Breast epithelium (tissue), 4 donors: Measurements from ENCODE around the gene ITGB7. TPM values are rescaled to one million over a fixed set of nuclear protein-coding genes. Genes with fewer than 3 reads are reported as not detected.
A peak's percentile ranks its signal among the peaks of the same experiment; 100 is the strongest.

Experiments used
- DNase-seq, 2 donors: peaks; one replicate each; pipeline ENCODE4 v3.0.0-alpha.2; 2019; ENCODE audit warnings: low spot score in 2 of 2
- H3K27ac ChIP-seq, 2 donors: fragments of 200-600 bp; sonication (generic) in 1 of 2; one replicate each; pipeline ENCODE4 v1.5.1; 2016 to 2019; ENCODE audit warnings: mild to moderate bottlenecking in 1 of 2
- H3K27me3 ChIP-seq, 2 donors: fragments of 200-600 bp; sonication (generic) in 1 of 2; one replicate each; pipeline versions ENCODE4 v1.5.1 to v1.6.0; 2017 to 2019; ENCODE audit warnings: control low read depth in 1 of 2, mild to moderate bottlenecking in 1 of 2
- H3K36me3 ChIP-seq: fragments of 200-600 bp; one replicate; pipeline ENCODE4 v1.5.1; 2019
- H3K4me1 ChIP-seq, 2 donors: fragments of 200-600 bp; sonication (generic); one replicate each; pipeline ENCODE4 v1.5.1; 2016 to 2019; ENCODE audit warnings: control low read depth in 1 of 2
- H3K4me3 ChIP-seq, 3 donors: fragments of 200-600 bp; sonication (generic); 1 replicate in 2 of 3; 2 replicates in 1 of 3; pipeline ENCODE4 v1.5.1; 2016 to 2019; ENCODE audit warnings: mild to moderate bottlenecking in 3 of 3, moderate library complexity in 2 of 3
- H3K9me3 ChIP-seq, 2 donors: fragments of 200-600 bp; sonication (generic) in 1 of 2; one replicate each; pipeline ENCODE4 v1.5.1; 2016 to 2019; ENCODE audit warnings: control low read depth in 1 of 2
- POLR2A ChIP-seq: fragments of 450-650 bp; IDR thresholded peaks from one replicate; pipeline ENCODE4 v1.6.1; 2016; ENCODE audit warnings: antibody characterized with exemption, mild to moderate bottlenecking, moderate library complexity
- POLR2AphosphoS5 ChIP-seq, 3 donors: sonication (generic); formaldehyde crosslinking; IDR thresholded peaks; one replicate each; pipeline ENCODE4 v1.6.1; 2017; ENCODE audit warnings: antibody characterized with exemption in 3 of 3
- intact Hi-C: fragments of 100-400 bp; cut with DNase I; formaldehyde crosslinking; loops from one replicate; pipeline ENCODE4 v1.15.1; 2023; ENCODE audit warnings: low total_unique reads
- total RNA-seq, 3 donors: library from RNA; depleted of rRNA; stranded (reverse); fragments of >200 nt; gene quantifications; one replicate each; pipeline ENCODE4 v1.1.0, GENCODE V29; 2016
- TF ChIP-seq, protein P1 (sequence below), 3 donors: fragments of 450-650 bp; IDR thresholded peaks; one replicate each; pipeline ENCODE4 v1.5.1; 2016 to 2017; ENCODE audit warnings: antibody characterized with exemption in 3 of 3, mild to moderate bottlenecking in 3 of 3, moderate library complexity in 3 of 3

ITGB7 gene
- total RNA-seq, 3 donors from 2014 or later: 1.1 to 2.9 (median 2.9) TPM

DNA sequence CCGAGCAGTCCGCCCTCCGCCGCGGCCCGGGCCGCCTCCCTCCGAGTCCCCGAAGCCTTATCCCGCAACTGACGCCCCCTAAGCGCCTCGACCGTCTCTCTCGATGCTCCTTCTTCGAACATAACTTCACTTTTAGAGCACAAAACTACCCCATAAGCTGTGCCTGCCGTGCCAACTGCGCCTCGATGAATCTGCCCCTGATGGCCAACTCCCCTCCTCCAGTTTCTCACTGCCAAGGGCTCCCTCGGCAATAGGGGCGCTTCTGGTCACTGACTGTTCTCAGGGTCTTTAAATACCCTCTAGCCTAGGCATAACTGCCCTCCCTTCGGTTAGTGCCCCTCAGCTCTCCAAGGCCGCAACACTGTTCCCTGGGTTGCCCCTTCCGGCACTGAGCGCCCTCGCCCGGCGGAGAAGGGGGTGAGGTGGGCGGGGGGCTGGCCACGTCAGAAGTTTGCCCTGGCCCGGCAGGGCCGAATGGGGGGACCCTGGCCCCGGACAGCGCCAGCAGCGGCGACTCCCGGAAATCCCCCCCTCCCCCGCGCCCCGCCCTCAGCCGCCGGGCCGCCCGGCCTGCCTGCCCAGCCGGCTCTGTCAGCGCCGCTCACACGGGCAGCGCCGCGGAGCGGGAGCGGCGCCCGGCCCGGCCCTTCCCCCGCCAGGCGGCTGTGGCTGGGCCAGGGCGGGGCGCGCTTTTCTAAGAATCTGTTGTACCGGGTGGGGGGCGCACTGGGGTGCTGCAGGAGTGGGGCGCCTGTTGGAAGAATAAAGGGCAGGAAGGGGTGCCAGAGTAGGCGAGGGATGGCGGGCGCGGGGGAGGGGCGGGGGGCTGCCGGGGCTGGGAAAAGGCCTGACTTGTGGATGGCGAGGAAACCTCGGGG is 14.4 kb upstream of the ITGB7 start:
- no peaks in the 10 kb centered on the region for H3K9me3 ChIP-seq
- peak; percentile 62 to 77 for DNase-seq

DNA sequence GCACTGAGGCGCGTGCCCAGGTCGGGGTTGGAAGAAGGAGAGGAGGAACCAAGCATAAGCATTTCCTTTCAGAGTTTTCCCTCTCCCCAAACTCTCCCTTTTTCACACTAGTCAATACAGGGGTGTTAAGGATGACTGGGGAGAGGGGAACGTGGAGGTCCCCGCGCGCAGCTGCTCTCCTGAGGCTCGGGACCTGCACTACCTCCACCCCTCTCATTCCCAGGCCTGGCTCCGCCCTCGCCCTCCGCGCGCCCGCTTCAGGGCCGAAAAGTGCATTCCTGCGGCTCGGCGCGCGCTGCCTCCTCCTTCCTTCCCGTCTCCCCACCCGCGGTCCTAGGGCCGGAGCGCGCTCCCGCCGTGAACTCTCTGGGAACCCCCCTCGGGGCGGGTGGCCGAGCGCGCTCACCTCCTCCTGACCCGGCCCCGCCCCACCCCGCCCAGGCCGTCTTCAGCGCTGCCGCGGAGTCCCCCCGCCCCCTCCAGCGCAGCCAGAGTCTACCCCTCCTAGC is 13.7 kb upstream of the ITGB7 start:
- Histone ChIP-seq H3K27me3 (no peaks in the 10 kb centered on the region), H3K4me1 (peaks cover 30 to 59% of the 10 kb centered on the region in 2 donors), H3K9me3 (no peaks in the 10 kb centered on the region), H3K27ac (peak overlapping the region; percentile 99 to 100), H3K4me3 (peak overlapping the region; percentile 58 to 77 (median 77)), H3K36me3 (no peaks in the 10 kb centered on the region)
- TF ChIP-seq POLR2A: no peak
- TF ChIP-seq, protein P1, sequence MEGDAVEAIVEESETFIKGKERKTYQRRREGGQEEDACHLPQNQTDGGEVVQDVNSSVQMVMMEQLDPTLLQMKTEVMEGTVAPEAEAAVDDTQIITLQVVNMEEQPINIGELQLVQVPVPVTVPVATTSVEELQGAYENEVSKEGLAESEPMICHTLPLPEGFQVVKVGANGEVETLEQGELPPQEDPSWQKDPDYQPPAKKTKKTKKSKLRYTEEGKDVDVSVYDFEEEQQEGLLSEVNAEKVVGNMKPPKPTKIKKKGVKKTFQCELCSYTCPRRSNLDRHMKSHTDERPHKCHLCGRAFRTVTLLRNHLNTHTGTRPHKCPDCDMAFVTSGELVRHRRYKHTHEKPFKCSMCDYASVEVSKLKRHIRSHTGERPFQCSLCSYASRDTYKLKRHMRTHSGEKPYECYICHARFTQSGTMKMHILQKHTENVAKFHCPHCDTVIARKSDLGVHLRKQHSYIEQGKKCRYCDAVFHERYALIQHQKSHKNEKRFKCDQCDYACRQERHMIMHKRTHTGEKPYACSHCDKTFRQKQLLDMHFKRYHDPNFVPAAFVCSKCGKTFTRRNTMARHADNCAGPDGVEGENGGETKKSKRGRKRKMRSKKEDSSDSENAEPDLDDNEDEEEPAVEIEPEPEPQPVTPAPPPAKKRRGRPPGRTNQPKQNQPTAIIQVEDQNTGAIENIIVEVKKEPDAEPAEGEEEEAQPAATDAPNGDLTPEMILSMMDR (IDR thresholded peaks at IDR 0.05): peak in 1 of 3 donors; percentile 22
- DNase-seq: peak; percentile 89 to 93
- intact Hi-C loops: no loop called here

More for the DNA sequence above, 14.4 kb upstream of the ITGB7 start:
- Histone ChIP-seq H3K27ac (peak overlapping the region; percentile 99 to 100), H3K4me3 (peak overlapping the region; percentile 58 to 77 (median 77)), H3K27me3 (no peaks in the 10 kb centered on the region), H3K36me3 (no peaks in the 10 kb centered on the region), H3K4me1 (peaks cover 30 to 59% of the 10 kb centered on the region in 2 donors)
- intact Hi-C loops: no loop called here
- TF ChIP-seq, protein P1 (IDR thresholded peaks at IDR 0.05): peak in 1 of 3 donors; percentile 17
- TF ChIP-seq POLR2AphosphoS5 (IDR thresholded peaks at IDR 0.05): peak; percentile 36 to 73 (median 53)
- TF ChIP-seq POLR2A: peak; percentile 61

DNA sequence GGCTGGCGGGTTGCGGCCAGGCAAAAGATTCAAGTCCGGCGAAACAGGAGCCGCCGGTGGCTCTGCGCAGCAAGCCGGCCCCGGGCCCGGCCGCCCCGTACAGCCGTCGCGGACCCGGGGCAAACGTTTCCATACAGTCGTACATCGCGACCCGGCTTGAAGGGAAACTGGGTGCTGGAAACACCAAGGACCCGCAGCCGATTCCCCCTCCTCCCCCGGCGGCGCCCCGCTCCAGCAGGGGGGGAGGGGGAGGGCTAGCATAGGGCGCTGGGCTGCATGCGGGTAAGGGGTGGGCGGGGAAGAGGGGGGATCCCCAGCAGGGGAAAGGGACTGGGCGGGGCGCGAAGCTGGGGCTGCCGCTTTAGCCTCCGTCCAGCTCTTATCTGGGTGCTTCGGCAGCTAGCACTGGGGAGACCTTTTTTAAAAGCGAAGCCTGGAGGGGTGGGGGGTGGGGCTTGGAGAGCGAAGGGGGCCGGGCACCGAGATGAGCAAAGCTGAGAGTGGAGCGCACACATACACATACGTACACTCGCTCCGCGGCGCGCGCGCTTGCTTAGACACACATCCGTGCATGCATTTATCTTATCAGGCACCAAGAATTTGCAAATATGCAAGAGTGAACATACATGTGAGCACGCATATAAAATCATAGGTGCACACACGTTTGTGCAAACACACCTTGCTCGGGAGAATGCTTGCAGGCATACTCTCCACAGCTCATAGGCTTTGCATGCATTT is 13.1 kb upstream of the ITGB7 start:
- Histone ChIP-seq H3K4me3 (peak overlapping the region; percentile 58 to 77 (median 77)), H3K27ac (peak overlapping the region; percentile 99 to 100), H3K27me3 (no peaks in the 10 kb centered on the region), H3K9me3 (no peaks in the 10 kb centered on the region), H3K4me1 (peaks cover 30 to 52% of the 10 kb centered on the region in 2 donors), H3K36me3 (no peaks in the 10 kb centered on the region)
- DNase-seq: peak in 1 of 2 donors; percentile 61
- intact Hi-C loops: loop anchor here (5.0 kb wide), 1 partner anchor 32 kb away; a partner anchor contains a TSS
- no peak for TF ChIP-seq POLR2AphosphoS5 (IDR thresholded peaks at IDR 0.05)
- no peak for TF ChIP-seq POLR2A
- TF ChIP-seq, protein P1 (IDR thresholded peaks at IDR 0.05): no peak

DNA sequence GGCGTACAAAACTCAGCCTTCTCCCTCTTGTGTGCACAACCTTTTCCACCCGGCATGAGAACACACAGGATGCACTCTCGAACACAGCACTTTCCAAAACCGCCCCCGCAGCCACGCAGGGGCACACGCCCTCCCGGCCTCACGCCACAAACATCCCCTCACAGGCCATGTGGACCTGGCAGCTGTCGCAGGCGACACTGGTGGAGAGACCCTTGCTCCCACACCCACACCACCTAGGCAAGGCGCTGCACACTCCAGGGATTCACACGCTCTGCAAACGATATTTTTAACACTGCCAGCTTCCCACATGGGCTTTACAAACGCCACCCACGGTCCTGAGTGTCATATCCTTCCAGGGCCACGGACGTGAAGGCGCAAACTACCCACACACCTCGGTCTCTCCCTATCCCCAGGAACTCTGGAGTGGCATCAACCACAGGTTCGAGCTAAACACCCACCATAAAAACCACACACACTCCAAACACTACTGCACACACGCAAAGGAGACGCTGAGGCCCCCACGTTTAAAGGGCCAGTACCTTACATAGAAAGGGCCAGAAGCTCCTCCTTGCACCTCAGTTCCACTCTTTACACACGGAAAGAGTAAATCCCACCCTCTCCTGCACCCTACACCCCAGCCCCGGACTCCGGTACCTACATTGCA is 12.4 kb upstream of the ITGB7 start:
- no peaks in the 10 kb centered on the region for H3K27me3 ChIP-seq
- peak overlapping the region; percentile 81 to 100 for H3K27ac ChIP-seq

More for the DNA sequence above, 12.4 kb upstream of the ITGB7 start:
- Histone ChIP-seq H3K4me3 (peak overlapping the region; percentile 58 to 77 (median 77)), H3K4me1 (peaks cover 30 to 50% of the 10 kb centered on the region in 2 donors), H3K36me3 (no peaks in the 10 kb centered on the region), H3K9me3 (no peaks in the 10 kb centered on the region)
- DNase-seq: no peak
- intact Hi-C loops: loop anchor here (5.0 kb wide), 1 partner anchor 33 kb away; a partner anchor contains a TSS
- TF ChIP-seq POLR2AphosphoS5 (IDR thresholded peaks at IDR 0.05): no peak
- no peak for TF ChIP-seq POLR2A
- TF ChIP-seq, protein P1 (IDR thresholded peaks at IDR 0.05): no peak
